Activated CD8-positive, alpha-beta memory T cell treated with anti-CD3 and anti-CD28 coated beads for 24 hours (primary cell): ENCODE results near the gene HJURP.

Source experiments
- DNase-seq: peaks from one replicate; pipeline ENCODE4 v3.0.0-alpha.2; 2020

The HJURP gene

GRCh38 chr2:233830111-233830802 lies 24.1 kb downstream of the HJURP start:
- DNase-seq, result peak; percentile 45

GRCh38 chr2:233829193-233830110 lies 24.9 kb downstream of the HJURP start:
- DNase-seq, result peak; percentile 13

- DNase-seq, result peak; percentile 43
Measured at GRCh38 chr2:233828546-233829192, 25.7 kb downstream of the HJURP start.

- DNase-seq, result no peak
Measured at GRCh38 chr2:233824373-233824772, 30.0 kb downstream of the HJURP start.

GRCh38 chr2:233823731-233824121 lies 30.6 kb downstream of the HJURP start:
- no peak for DNase-seq

- DNase-seq, result peak; percentile 47
Measured at GRCh38 chr2:233822781-233823730, 31.3 kb downstream of the HJURP start.

- peak; percentile 46 for DNase-seq
Measured at GRCh38 chr2:233822101-233822771, 32.1 kb downstream of the HJURP start.

- no peak for DNase-seq
Measured at GRCh38 chr2:233821709-233822100, 32.6 kb downstream of the HJURP start.

GRCh38 chr2:233821196-233821595 lies 33.1 kb downstream of the HJURP start:
- DNase-seq, result no peak

- no peak for DNase-seq
Measured at GRCh38 chr2:233820774-233821105, 33.6 kb downstream of the HJURP start.

- DNase-seq, result peak; percentile 45
Measured at GRCh38 chr2:233819884-233820773, 34.2 kb downstream of the HJURP start.

- no peak for DNase-seq
Measured at GRCh38 chr2:233818639-233819621, 35.4 kb downstream of the HJURP start.

- DNase-seq, result peak; percentile 46
Measured at GRCh38 chr2:233817995-233818638, 36.2 kb downstream of the HJURP start.

GRCh38 chr2:233817361-233817911 lies 36.9 kb downstream of the HJURP start:
- no peak for DNase-seq

- no peak for DNase-seq
Measured at GRCh38 chr2:233816771-233817170, 37.6 kb downstream of the HJURP start.

- DNase-seq, result no peak
Measured at GRCh38 chr2:233816334-233816733, 38.0 kb downstream of the HJURP start.

GRCh38 chr2:233815861-233816260 lies 38.5 kb downstream of the HJURP start:
- DNase-seq, result no peak

GRCh38 chr2:233814056-233814835 lies 40.1 kb downstream of the HJURP start:
- DNase-seq, result peak; percentile 21
